ENCODE measurements around the gene GABRB1.

GABRB1 gene

GRCh38 chr4:47122592-47123291 is 91.4 kb downstream of the GABRB1 start:
- peak; percentile 17 for DNase-seq

GRCh38 chr4:47128991-47129390 is 97.6 kb downstream of the GABRB1 start:
- DNase-seq = no peak

GRCh38 chr4:47135210-47135609 is 103.8 kb downstream of the GABRB1 start:
- no peak for DNase-seq

- DNase-seq = no peak
Observed at GRCh38 chr4:47143261-47143660, 111.9 kb downstream of the GABRB1 start.

GRCh38 chr4:47145630-47146029 is 114.3 kb downstream of the GABRB1 start:
- no peak for DNase-seq

GRCh38 chr4:47154816-47155370 is 123.5 kb downstream of the GABRB1 start:
- DNase-seq = no peak

- no peak for DNase-seq
Observed at GRCh38 chr4:47155919-47156318, 124.6 kb downstream of the GABRB1 start.

- DNase-seq = no peak
Observed at GRCh38 chr4:47160095-47160494, 128.7 kb downstream of the GABRB1 start.

- DNase-seq = no peak
Observed at GRCh38 chr4:47167081-47168035, 136.0 kb downstream of the GABRB1 start.

- DNase-seq = no peak
Observed at GRCh38 chr4:47184083-47184482, 152.7 kb downstream of the GABRB1 start.

- DNase-seq = no peak
Observed at GRCh38 chr4:47185761-47186160, 154.4 kb downstream of the GABRB1 start.

- DNase-seq = no peak
Observed at GRCh38 chr4:47187608-47188007, 156.2 kb downstream of the GABRB1 start.

GRCh38 chr4:47193179-47193578 is 161.8 kb downstream of the GABRB1 start:
- DNase-seq = no peak

GRCh38 chr4:47194036-47194737 is 162.8 kb downstream of the GABRB1 start:
- DNase-seq = no peak

- no peak for DNase-seq
Observed at GRCh38 chr4:47195706-47196105, 164.3 kb downstream of the GABRB1 start.

- DNase-seq = no peak
Observed at GRCh38 chr4:47198791-47199190, 167.4 kb downstream of the GABRB1 start.

- DNase-seq = no peak
Observed at GRCh38 chr4:47203593-47203992, 172.2 kb downstream of the GABRB1 start.

GRCh38 chr4:47207555-47207954 is 176.2 kb downstream of the GABRB1 start:
- no peak for DNase-seq

- DNase-seq = no peak
Observed at GRCh38 chr4:47209833-47210232, 178.5 kb downstream of the GABRB1 start.

- no peak for DNase-seq
Observed at GRCh38 chr4:47210828-47211227, 179.5 kb downstream of the GABRB1 start.

GRCh38 chr4:47213106-47213505 is 181.7 kb downstream of the GABRB1 start:
- no peak for DNase-seq

- DNase-seq = no peak
Observed at GRCh38 chr4:47213539-47213938, 182.2 kb downstream of the GABRB1 start.

GRCh38 chr4:47213971-47214370 is 182.6 kb downstream of the GABRB1 start:
- DNase-seq = no peak
